ENCODE data around the gene LAPTM4A. TPM values are rescaled to one million over a fixed set of nuclear protein-coding genes. Genes with fewer than 3 reads are reported as not detected.

LAPTM4A gene
- polyA plus RNA-seq, 1 donor (not counting 4 experiments of a cell fraction or from before 2014, with no cell fraction given): 509 TPM

GRCh38 chr2:20080428-20080827 lies 29.0 kb upstream of the LAPTM4A start:
- no peaks in the 10 kb centered on the region for H4K20me1 ChIP-seq (ENCODE audit: control insufficient read depth, extremely low read depth, insufficient read depth, low read length)
- H3K4me1 ChIP-seq (ENCODE audit: control insufficient read depth, extremely low read depth, insufficient read depth, low read length): peaks cover 7% of the 10 kb centered on the region
- dilution Hi-C loops (cut with MboI; ENCODE audit: extremely low pct_ligation_motif_present, low sequenced_read_pairs): no loop called here
- H3K9ac ChIP-seq (ENCODE audit: control insufficient read depth, extremely low read depth, insufficient read depth, low read length): no peak overlapping the region
- H3K4me3 ChIP-seq (ENCODE audit: control insufficient read depth in 2 of 3, extremely low read depth in 1 of 3, insufficient read depth in 2 of 3, low read depth in 1 of 3, low read length in 3 of 3): no peak overlapping the region
- no peak overlapping the region for H3K27ac ChIP-seq (ENCODE audit: control insufficient read depth, insufficient read depth, low read length)
- no peaks in the 10 kb centered on the region for H3K36me3 ChIP-seq (ENCODE audit: control insufficient read depth in 2 of 2, extremely low read depth in 1 of 2, insufficient read depth in 2 of 2, low read length in 2 of 2)
- TF ChIP-seq EZH2 (IDR thresholded peaks at IDR 0.05; ENCODE audit: low read length) (no peak), CTCF (optimal IDR thresholded peaks at IDR 0.05 in 1 of 3, IDR thresholded peaks at IDR 0.05 in 1 of 3, conservative IDR thresholded peaks at IDR 0.05 in 1 of 3; ENCODE audit: extremely low read depth in 1 of 3, insufficient read depth in 2 of 3, low read length in 3 of 3) (no peak)
- H3K9me3 ChIP-seq (ENCODE audit: control insufficient read depth, low read depth, low read length): no peaks in the 10 kb centered on the region
- H3K9me1 ChIP-seq (ENCODE audit: control insufficient read depth, extremely low read depth, insufficient read depth, low read length): no peaks in the 10 kb centered on the region
- H3K27me3 ChIP-seq (ENCODE audit: control insufficient read depth, extremely low read depth, insufficient read depth, low read length): no peaks in the 10 kb centered on the region
- FAIRE-seq: no peak
- DNase-seq (ENCODE audit: low read depth, low spot score): no peak
- H2AFZ ChIP-seq (ENCODE audit: control insufficient read depth, low read length): no peak overlapping the region
- no peaks in the 10 kb centered on the region for H3K79me2 ChIP-seq (ENCODE audit: control insufficient read depth, insufficient read depth, low read length)
- H3K4me2 ChIP-seq (ENCODE audit: control insufficient read depth, extremely low read depth, insufficient read depth, low read depth, low read length): no peak overlapping the region

- dilution Hi-C loops (cut with MboI; ENCODE audit: extremely low pct_ligation_motif_present, low sequenced_read_pairs): no loop called here
- no peak for DNase-seq (ENCODE audit: low read depth, low spot score)
- Histone ChIP-seq H3K4me2 (ENCODE audit: control insufficient read depth, extremely low read depth, insufficient read depth, low read depth, low read length) (no peak overlapping the region), H3K27me3 (ENCODE audit: control insufficient read depth, extremely low read depth, insufficient read depth, low read length) (no peaks in the 10 kb centered on the region), H3K9me1 (ENCODE audit: control insufficient read depth, extremely low read depth, insufficient read depth, low read length) (no peaks in the 10 kb centered on the region), H3K79me2 (ENCODE audit: control insufficient read depth, insufficient read depth, low read length) (no peaks in the 10 kb centered on the region), H3K4me3 (ENCODE audit: control insufficient read depth in 2 of 3, extremely low read depth in 1 of 3, insufficient read depth in 2 of 3, low read depth in 1 of 3, low read length in 3 of 3) (no peak overlapping the region), H3K9me3 (ENCODE audit: control insufficient read depth, low read depth, low read length) (no peaks in the 10 kb centered on the region), H3K9ac (ENCODE audit: control insufficient read depth, extremely low read depth, insufficient read depth, low read length) (no peak overlapping the region), H2AFZ (ENCODE audit: control insufficient read depth, low read length) (no peak overlapping the region), H3K36me3 (ENCODE audit: control insufficient read depth in 2 of 2, extremely low read depth in 1 of 2, insufficient read depth in 2 of 2, low read length in 2 of 2) (no peaks in the 10 kb centered on the region), H3K4me1 (ENCODE audit: control insufficient read depth, extremely low read depth, insufficient read depth, low read length) (peaks cover 7% of the 10 kb centered on the region), H3K27ac (ENCODE audit: control insufficient read depth, insufficient read depth, low read length) (no peak overlapping the region), H4K20me1 (ENCODE audit: control insufficient read depth, extremely low read depth, insufficient read depth, low read length) (no peaks in the 10 kb centered on the region)
- TF ChIP-seq CTCF (optimal IDR thresholded peaks at IDR 0.05 in 1 of 3, IDR thresholded peaks at IDR 0.05 in 1 of 3, conservative IDR thresholded peaks at IDR 0.05 in 1 of 3; ENCODE audit: extremely low read depth in 1 of 3, insufficient read depth in 2 of 3, low read length in 3 of 3) (no peak), EZH2 (IDR thresholded peaks at IDR 0.05; ENCODE audit: low read length) (no peak)
- no peak for FAIRE-seq
These were observed 28.2 kb upstream of the LAPTM4A start for GRCh38 chr2:20079546-20080115.

All from keratinocyte (primary cell).